Measurements from ENCODE around the gene NUP188.
"Not testable (repeated sequence)": the region's sequence is repeated elsewhere in the genome, so short reads cannot be mapped to it uniquely, and the experiment has no call there.

Gene NUP188

DNA sequence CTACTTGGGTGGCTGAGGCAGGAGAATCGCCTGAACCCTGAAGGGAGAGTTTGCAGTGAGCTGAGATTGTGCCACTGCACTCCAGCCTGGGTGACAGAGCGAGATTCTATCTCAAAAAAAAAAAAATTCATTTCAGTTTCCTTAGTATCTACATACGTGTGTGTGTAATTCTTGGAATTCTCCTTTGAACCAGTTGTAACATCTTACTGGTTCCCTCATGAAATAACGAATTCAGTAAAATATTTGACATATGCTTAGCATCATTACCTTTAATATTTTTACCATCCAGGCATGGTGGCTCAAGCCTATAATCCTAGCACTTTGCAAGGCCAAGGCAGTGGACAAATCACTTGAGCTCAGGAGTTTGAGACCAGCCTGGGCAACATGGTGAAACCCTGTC, 17.9 kb upstream of the NUP188 start:
- no peaks in the 10 kb centered on the region for H3K9me3 ChIP-seq (ENCODE audit: control insufficient read depth in 1 of 2, low read length in 2 of 2)
- H3K27ac ChIP-seq (ENCODE audit: low read length): no peak overlapping the region
- no peaks in the 10 kb centered on the region for H3K27me3 ChIP-seq (ENCODE audit: low read depth, low read length)
- no peak overlapping the region for H3K4me3 ChIP-seq (ENCODE audit: low read depth in 1 of 2, low read length in 2 of 2)
- no peaks in the 10 kb centered on the region for H3K36me3 ChIP-seq (ENCODE audit: control insufficient read depth in 1 of 2, insufficient read depth in 2 of 2, low read length in 2 of 2)
- H3K4me1 ChIP-seq (ENCODE audit: control insufficient read depth in 1 of 2, insufficient read depth in 2 of 2, low read length in 2 of 2): peaks cover 0 to 3% of the 10 kb centered on the region in 2 donors

DNA sequence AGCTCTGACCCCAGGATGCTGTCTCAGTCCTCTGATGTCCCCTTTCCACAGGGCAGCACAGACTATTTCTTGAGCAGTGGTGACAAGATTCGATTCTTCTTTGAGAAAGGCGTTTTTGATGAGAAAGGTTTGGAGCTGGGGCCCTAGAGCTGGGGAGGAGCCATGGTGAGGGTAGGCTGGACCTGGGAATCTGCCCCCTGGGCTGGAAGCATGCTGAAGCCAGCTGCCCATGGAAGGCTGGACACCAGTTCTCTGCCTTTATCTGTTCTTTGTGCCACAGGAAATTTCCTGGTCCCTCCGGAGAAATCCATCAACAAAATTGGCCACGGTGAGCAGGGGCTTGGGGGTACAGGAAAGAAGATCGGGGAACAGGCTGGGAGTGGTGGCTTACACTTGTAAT, 13.8 kb upstream of the NUP188 start:
- Histone ChIP-seq H3K27ac (ENCODE audit: low read length) (no peak overlapping the region), H3K4me1 (ENCODE audit: control insufficient read depth in 1 of 2, insufficient read depth in 2 of 2, low read length in 2 of 2) (no peaks in the 10 kb centered on the region), H3K27me3 (ENCODE audit: low read depth, low read length) (no peaks in the 10 kb centered on the region), H3K36me3 (ENCODE audit: control insufficient read depth in 1 of 2, insufficient read depth in 2 of 2, low read length in 2 of 2) (no peaks in the 10 kb centered on the region), H3K4me3 (ENCODE audit: low read depth in 1 of 2, low read length in 2 of 2) (no peak overlapping the region), H3K9me3 (ENCODE audit: control insufficient read depth in 1 of 2, low read length in 2 of 2) (no peaks in the 10 kb centered on the region)

GRCh38 chr9:128936171-128936865, 11.2 kb upstream of the NUP188 start:
- Histone ChIP-seq H3K4me3 (ENCODE audit: low read depth in 1 of 2, low read length in 2 of 2) (no peak overlapping the region), H3K36me3 (ENCODE audit: control insufficient read depth in 1 of 2, insufficient read depth in 2 of 2, low read length in 2 of 2) (no peaks in the 10 kb centered on the region), H3K27me3 (ENCODE audit: low read depth, low read length) (no peaks in the 10 kb centered on the region), H3K9me3 (ENCODE audit: control insufficient read depth in 1 of 2, low read length in 2 of 2) (no peaks in the 10 kb centered on the region), H3K27ac (ENCODE audit: low read length) (no peak overlapping the region), H3K4me1 (ENCODE audit: control insufficient read depth in 1 of 2, insufficient read depth in 2 of 2, low read length in 2 of 2) (peaks cover 4 to 8% of the 10 kb centered on the region in 2 donors)

- H3K27ac ChIP-seq (ENCODE audit: low read length): no peak overlapping the region
- H3K36me3 ChIP-seq (ENCODE audit: control insufficient read depth in 1 of 2, insufficient read depth in 2 of 2, low read length in 2 of 2): no peaks in the 10 kb centered on the region
- no peaks in the 10 kb centered on the region for H3K9me3 ChIP-seq (ENCODE audit: control insufficient read depth in 1 of 2, low read length in 2 of 2)
- H3K4me1 ChIP-seq (ENCODE audit: control insufficient read depth in 1 of 2, insufficient read depth in 2 of 2, low read length in 2 of 2): peaks cover 4 to 11% of the 10 kb centered on the region in 2 donors
- no peaks in the 10 kb centered on the region for H3K27me3 ChIP-seq (ENCODE audit: low read depth, low read length)
- no peak overlapping the region for H3K4me3 ChIP-seq (ENCODE audit: low read depth in 1 of 2, low read length in 2 of 2)
Observed at GRCh38 chr9:128937310-128938165, 10.0 kb upstream of the NUP188 start.

DNA sequence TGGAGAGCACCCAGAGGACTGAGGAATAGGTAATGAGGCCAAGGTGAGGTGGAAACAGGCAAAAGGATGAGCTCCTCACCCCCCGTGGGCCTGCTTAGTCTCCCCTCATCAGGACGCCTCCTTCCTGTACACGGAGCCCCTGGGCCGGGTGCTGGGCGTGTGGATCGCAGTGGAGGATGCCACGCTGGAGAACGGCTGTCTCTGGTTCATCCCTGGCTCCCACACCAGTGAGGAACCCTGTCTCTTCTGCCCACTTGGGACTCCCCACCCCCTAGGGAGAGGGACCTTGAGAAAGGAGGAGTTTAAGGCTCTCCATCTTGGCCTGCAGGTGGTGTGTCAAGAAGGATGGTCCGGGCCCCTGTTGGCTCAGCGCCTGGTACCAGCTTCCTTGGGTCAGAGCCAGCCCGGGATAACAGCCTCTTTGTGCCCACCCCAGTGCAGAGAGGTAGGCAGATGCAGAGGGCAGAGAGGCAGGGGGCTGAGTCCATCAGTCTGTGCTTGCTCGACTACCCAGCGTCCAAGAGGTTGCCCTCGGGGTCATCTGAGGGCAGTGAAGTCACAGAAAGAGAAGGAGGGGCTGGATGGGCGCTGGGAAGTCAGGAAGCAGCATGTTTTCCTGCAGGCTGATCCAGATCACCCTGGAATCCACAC, 7.1 kb upstream of the NUP188 start:
- Histone ChIP-seq H3K4me3 (ENCODE audit: low read depth in 1 of 2, low read length in 2 of 2) (no peak overlapping the region), H3K36me3 (ENCODE audit: control insufficient read depth in 1 of 2, insufficient read depth in 2 of 2, low read length in 2 of 2) (peaks cover 5 to 6% of the 10 kb centered on the region in 2 donors), H3K27me3 (ENCODE audit: low read depth, low read length) (no peaks in the 10 kb centered on the region), H3K4me1 (ENCODE audit: control insufficient read depth in 1 of 2, insufficient read depth in 2 of 2, low read length in 2 of 2) (peaks cover 4 to 12% of the 10 kb centered on the region in 2 donors), H3K27ac (ENCODE audit: low read length) (no peak overlapping the region), H3K9me3 (ENCODE audit: control insufficient read depth in 1 of 2, low read length in 2 of 2) (no peaks in the 10 kb centered on the region)

DNA sequence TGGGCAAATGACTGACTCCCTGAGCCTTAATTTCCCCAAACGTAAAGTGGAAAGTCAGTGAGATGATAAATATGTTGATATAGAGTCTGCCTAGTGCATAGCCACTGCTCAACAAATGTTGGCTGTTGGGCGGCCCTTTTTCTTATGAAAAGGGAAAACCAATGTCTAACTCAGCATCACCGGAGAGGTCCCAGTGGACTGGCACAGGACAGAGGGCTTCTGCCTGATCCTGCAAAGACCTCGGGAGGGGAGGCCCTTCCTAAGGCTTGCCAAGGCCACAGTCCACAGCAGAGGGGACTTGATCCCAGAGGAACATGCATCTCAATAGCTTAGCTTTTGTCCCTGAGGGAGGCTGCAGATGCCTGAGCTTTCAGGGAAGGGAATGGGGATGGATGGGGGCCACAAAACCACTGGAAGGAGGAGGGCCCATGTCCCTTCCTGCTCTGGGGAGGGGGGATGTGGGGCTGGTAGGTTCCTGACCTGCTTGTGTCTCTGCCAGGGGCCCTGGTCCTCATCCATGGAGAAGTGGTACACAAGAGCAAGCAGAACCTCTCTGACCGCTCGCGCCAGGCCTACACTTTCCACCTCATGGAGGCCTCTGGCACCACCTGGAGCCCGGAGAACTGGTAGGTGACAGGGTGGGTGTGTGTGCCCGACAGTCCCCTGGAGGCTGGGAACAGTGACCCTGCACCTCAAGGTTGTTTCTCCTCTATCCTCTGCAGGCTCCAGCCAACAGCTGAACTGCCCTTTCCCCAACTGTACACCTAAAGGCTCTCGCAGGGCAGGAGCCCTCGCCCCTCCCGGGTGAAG, 6.3 kb upstream of the NUP188 start:
- Histone ChIP-seq H3K4me3 (ENCODE audit: low read depth in 1 of 2, low read length in 2 of 2) (no peak overlapping the region), H3K36me3 (ENCODE audit: control insufficient read depth in 1 of 2, insufficient read depth in 2 of 2, low read length in 2 of 2) (peaks cover 8 to 13% of the 10 kb centered on the region in 2 donors), H3K27ac (ENCODE audit: low read length) (no peak overlapping the region), H3K4me1 (ENCODE audit: control insufficient read depth in 1 of 2, insufficient read depth in 2 of 2, low read length in 2 of 2) (peaks cover 4 to 19% of the 10 kb centered on the region in 2 donors), H3K9me3 (ENCODE audit: control insufficient read depth in 1 of 2, low read length in 2 of 2) (no peaks in the 10 kb centered on the region), H3K27me3 (ENCODE audit: low read depth, low read length) (no peaks in the 10 kb centered on the region)

GRCh38 chr9:128943832-128944620, 3.5 kb upstream of the NUP188 start:
- Histone ChIP-seq H3K4me1 (ENCODE audit: control insufficient read depth in 1 of 2, insufficient read depth in 2 of 2, low read length in 2 of 2) (peaks cover 10 to 28% of the 10 kb centered on the region in 2 donors), H3K9me3 (ENCODE audit: control insufficient read depth in 1 of 2, low read length in 2 of 2) (no peaks in the 10 kb centered on the region), H3K36me3 (ENCODE audit: control insufficient read depth in 1 of 2, insufficient read depth in 2 of 2, low read length in 2 of 2) (peaks cover 8 to 13% of the 10 kb centered on the region in 2 donors), H3K27me3 (ENCODE audit: low read depth, low read length) (no peaks in the 10 kb centered on the region), H3K4me3 (ENCODE audit: low read depth in 1 of 2, low read length in 2 of 2) (no peak overlapping the region), H3K27ac (ENCODE audit: low read length) (no peak overlapping the region)

- not testable (repeated sequence) for H3K9me3 ChIP-seq (ENCODE audit: control insufficient read depth in 1 of 2, low read length in 2 of 2); H3K4me3 ChIP-seq (ENCODE audit: low read depth in 1 of 2, low read length in 2 of 2); H3K27me3 ChIP-seq (ENCODE audit: low read depth, low read length); H3K27ac ChIP-seq (ENCODE audit: low read length)
- Histone ChIP-seq H3K4me1 (ENCODE audit: control insufficient read depth in 1 of 2, insufficient read depth in 2 of 2, low read length in 2 of 2) (peaks cover 10 to 28% of the 10 kb centered on the region in 2 donors), H3K36me3 (ENCODE audit: control insufficient read depth in 1 of 2, insufficient read depth in 2 of 2, low read length in 2 of 2) (peaks cover 8 to 13% of the 10 kb centered on the region in 2 donors)
Observed at GRCh38 chr9:128944966-128945365, 2.5 kb upstream of the NUP188 start.

- peaks cover 8 to 13% of the 10 kb centered on the region in 2 donors for H3K36me3 ChIP-seq (ENCODE audit: control insufficient read depth in 1 of 2, insufficient read depth in 2 of 2, low read length in 2 of 2)
Observed at GRCh38 chr9:128945798-128946501, 1.5 kb upstream of the NUP188 start.

More at GRCh38 chr9:128945798-128946501, 1.5 kb upstream of the NUP188 start:
- Histone ChIP-seq H3K9me3 (ENCODE audit: control insufficient read depth in 1 of 2, low read length in 2 of 2) (no peaks in the 10 kb centered on the region), H3K27me3 (ENCODE audit: low read depth, low read length) (no peaks in the 10 kb centered on the region), H3K4me3 (ENCODE audit: low read depth in 1 of 2, low read length in 2 of 2) (no peak overlapping the region), H3K4me1 (ENCODE audit: control insufficient read depth in 1 of 2, insufficient read depth in 2 of 2, low read length in 2 of 2) (peaks cover 6 to 21% of the 10 kb centered on the region in 2 donors), H3K27ac (ENCODE audit: low read length) (no peak overlapping the region)
